ENCODE results near the gene PHLDA3. TPM values are rescaled to one million over a fixed set of nuclear protein-coding genes. Genes with fewer than 3 reads are reported as not detected.

Gene PHLDA3
- total and polyA plus RNA-seq, 2 donors from 2014 or later = 25.6 to 27.3 TPM

GRCh38 chr1:201501812-201502510 is 33.0 kb upstream of the PHLDA3 start:
- no peak for FAIRE-seq
- H3K4me1 ChIP-seq (ENCODE audit: control insufficient read depth in 2 of 3, insufficient read depth in 2 of 3, low read depth in 1 of 3, low read length in 3 of 3) = peaks cover 20 to 40% (median 28%) of the 10 kb centered on the region in 3 donors
- intact Hi-C loops (cut with DNase I) = no loop called here
- no peaks in the 10 kb centered on the region for H3K9me3 ChIP-seq (ENCODE audit: control insufficient read depth in 2 of 3, insufficient read depth in 1 of 3, low read length in 3 of 3)
- TF ChIP-seq, protein P1, sequence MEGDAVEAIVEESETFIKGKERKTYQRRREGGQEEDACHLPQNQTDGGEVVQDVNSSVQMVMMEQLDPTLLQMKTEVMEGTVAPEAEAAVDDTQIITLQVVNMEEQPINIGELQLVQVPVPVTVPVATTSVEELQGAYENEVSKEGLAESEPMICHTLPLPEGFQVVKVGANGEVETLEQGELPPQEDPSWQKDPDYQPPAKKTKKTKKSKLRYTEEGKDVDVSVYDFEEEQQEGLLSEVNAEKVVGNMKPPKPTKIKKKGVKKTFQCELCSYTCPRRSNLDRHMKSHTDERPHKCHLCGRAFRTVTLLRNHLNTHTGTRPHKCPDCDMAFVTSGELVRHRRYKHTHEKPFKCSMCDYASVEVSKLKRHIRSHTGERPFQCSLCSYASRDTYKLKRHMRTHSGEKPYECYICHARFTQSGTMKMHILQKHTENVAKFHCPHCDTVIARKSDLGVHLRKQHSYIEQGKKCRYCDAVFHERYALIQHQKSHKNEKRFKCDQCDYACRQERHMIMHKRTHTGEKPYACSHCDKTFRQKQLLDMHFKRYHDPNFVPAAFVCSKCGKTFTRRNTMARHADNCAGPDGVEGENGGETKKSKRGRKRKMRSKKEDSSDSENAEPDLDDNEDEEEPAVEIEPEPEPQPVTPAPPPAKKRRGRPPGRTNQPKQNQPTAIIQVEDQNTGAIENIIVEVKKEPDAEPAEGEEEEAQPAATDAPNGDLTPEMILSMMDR (IDR thresholded peaks at IDR 0.05; ENCODE audit: borderline replicate concordance, extremely low read depth, insufficient read depth) = no peak
- H3K4me3 ChIP-seq (ENCODE audit: low read length in 3 of 3) = peak overlapping the region in 1 of 3 donors; percentile 7
- DNase-seq = peak in 4 of 5 donors; percentile 93 to 96 (median 95)
- H3K27me3 ChIP-seq (ENCODE audit: control insufficient read depth, insufficient read depth, low read length) = no peaks in the 10 kb centered on the region
- peak overlapping the region; percentile 78 to 92 for H3K27ac ChIP-seq (ENCODE audit: low read depth in 2 of 2, low read length in 2 of 2)
- H3K36me3 ChIP-seq (ENCODE audit: control insufficient read depth in 2 of 3, insufficient read depth in 3 of 3, low read length in 3 of 3) = no peaks in the 10 kb centered on the region
- peak overlapping the region in 2 of 3 donors; percentile 12 to 59 for H3K9ac ChIP-seq (ENCODE audit: low read length in 3 of 3)

GRCh38 chr1:201501144-201501543 is 32.2 kb upstream of the PHLDA3 start:
- H3K27ac ChIP-seq (ENCODE audit: low read depth in 2 of 2, low read length in 2 of 2) = peak overlapping the region; percentile 69 to 82
- H3K36me3 ChIP-seq (ENCODE audit: control insufficient read depth in 2 of 3, insufficient read depth in 3 of 3, low read length in 3 of 3) = no peaks in the 10 kb centered on the region
- H3K9me3 ChIP-seq (ENCODE audit: control insufficient read depth in 2 of 3, insufficient read depth in 1 of 3, low read length in 3 of 3) = no peaks in the 10 kb centered on the region
- no peak overlapping the region for H3K4me3 ChIP-seq (ENCODE audit: low read length in 3 of 3)
- intact Hi-C loops (cut with DNase I) = no loop called here
- DNase-seq (no peak), FAIRE-seq (no peak)
- H3K4me1 ChIP-seq (ENCODE audit: control insufficient read depth in 2 of 3, insufficient read depth in 2 of 3, low read depth in 1 of 3, low read length in 3 of 3) = peaks cover 18 to 43% (median 32%) of the 10 kb centered on the region in 3 donors
- H3K9ac ChIP-seq (ENCODE audit: low read length in 3 of 3) = peak overlapping the region in 1 of 3 donors; percentile 51
- no peaks in the 10 kb centered on the region for H3K27me3 ChIP-seq (ENCODE audit: control insufficient read depth, insufficient read depth, low read length)
- TF ChIP-seq, protein P1 (IDR thresholded peaks at IDR 0.05; ENCODE audit: borderline replicate concordance, extremely low read depth, insufficient read depth) = no peak

- FAIRE-seq = no peak
- peaks cover 16 to 40% (median 30%) of the 10 kb centered on the region in 3 donors for H3K4me1 ChIP-seq (ENCODE audit: control insufficient read depth in 2 of 3, insufficient read depth in 2 of 3, low read depth in 1 of 3, low read length in 3 of 3)
- DNase-seq = peak in 3 of 5 donors; percentile 60 to 82 (median 81)
- H3K27me3 ChIP-seq (ENCODE audit: control insufficient read depth, insufficient read depth, low read length) = no peaks in the 10 kb centered on the region
- no peaks in the 10 kb centered on the region for H3K36me3 ChIP-seq (ENCODE audit: control insufficient read depth in 2 of 3, insufficient read depth in 3 of 3, low read length in 3 of 3)
- peak overlapping the region; percentile 69 to 82 for H3K27ac ChIP-seq (ENCODE audit: low read depth in 2 of 2, low read length in 2 of 2)
- H3K9me3 ChIP-seq (ENCODE audit: control insufficient read depth in 2 of 3, insufficient read depth in 1 of 3, low read length in 3 of 3) = no peaks in the 10 kb centered on the region
- intact Hi-C loops (cut with DNase I) = no loop called here
- TF ChIP-seq, protein P1 (IDR thresholded peaks at IDR 0.05; ENCODE audit: borderline replicate concordance, extremely low read depth, insufficient read depth) = no peak
- H3K4me3 ChIP-seq (ENCODE audit: low read length in 3 of 3) = peak overlapping the region in 1 of 3 donors; percentile 15
- H3K9ac ChIP-seq (ENCODE audit: low read length in 3 of 3) = peak overlapping the region in 1 of 3 donors; percentile 51
Measured at GRCh38 chr1:201500670-201501120, 31.7 kb upstream of the PHLDA3 start.
